Measurements from ENCODE around the gene KRT32.

Gene KRT32

DNA sequence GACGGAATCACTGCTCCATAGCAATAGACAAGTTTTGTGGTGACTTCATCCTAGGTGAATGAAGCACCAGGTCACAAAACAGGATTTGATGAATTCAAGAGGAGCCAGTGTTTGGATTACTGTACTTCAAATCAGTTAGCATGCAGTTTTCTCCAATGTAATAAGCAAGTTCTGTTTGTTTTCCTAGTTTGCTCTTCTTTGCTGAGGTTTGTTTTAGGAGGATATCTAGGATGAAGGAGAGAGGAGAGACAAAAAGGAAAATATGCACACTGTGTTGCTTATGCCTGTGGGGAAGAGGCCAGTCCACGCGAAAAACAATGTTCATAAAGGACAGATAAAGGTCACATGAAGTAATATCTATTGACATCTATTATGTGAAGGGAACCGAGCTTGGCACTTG is 51.8 kb downstream of the KRT32 start:
- Histone ChIP-seq H3K9me3 (ENCODE audit: control insufficient read depth, insufficient read depth, low read depth, low read length) (no peaks in the 10 kb centered on the region), H3K27me3 (ENCODE audit: control insufficient read depth, insufficient read depth, low read length) (no peaks in the 10 kb centered on the region), H3K4me1 (ENCODE audit: control insufficient read depth, insufficient read depth, low read length) (peaks cover 24% of the 10 kb centered on the region), H3K9ac (ENCODE audit: low read length) (no peak overlapping the region), H3K36me3 (ENCODE audit: control insufficient read depth, insufficient read depth, low read length) (no peaks in the 10 kb centered on the region), H3K4me3 (ENCODE audit: low read depth, low read length) (no peak overlapping the region), H3K27ac (ENCODE audit: low read depth, low read length) (no peak overlapping the region)

- Histone ChIP-seq H3K4me1 (ENCODE audit: control insufficient read depth, insufficient read depth, low read length) (peaks cover 24% of the 10 kb centered on the region), H3K9me3 (ENCODE audit: control insufficient read depth, insufficient read depth, low read depth, low read length) (no peaks in the 10 kb centered on the region), H3K4me3 (ENCODE audit: low read depth, low read length) (no peak overlapping the region), H3K9ac (ENCODE audit: low read length) (no peak overlapping the region), H3K27me3 (ENCODE audit: control insufficient read depth, insufficient read depth, low read length) (no peaks in the 10 kb centered on the region), H3K36me3 (ENCODE audit: control insufficient read depth, insufficient read depth, low read length) (no peaks in the 10 kb centered on the region), H3K27ac (ENCODE audit: low read depth, low read length) (no peak overlapping the region)
These were observed 53.2 kb downstream of the KRT32 start for GRCh38 chr17:41413982-41414381.

DNA sequence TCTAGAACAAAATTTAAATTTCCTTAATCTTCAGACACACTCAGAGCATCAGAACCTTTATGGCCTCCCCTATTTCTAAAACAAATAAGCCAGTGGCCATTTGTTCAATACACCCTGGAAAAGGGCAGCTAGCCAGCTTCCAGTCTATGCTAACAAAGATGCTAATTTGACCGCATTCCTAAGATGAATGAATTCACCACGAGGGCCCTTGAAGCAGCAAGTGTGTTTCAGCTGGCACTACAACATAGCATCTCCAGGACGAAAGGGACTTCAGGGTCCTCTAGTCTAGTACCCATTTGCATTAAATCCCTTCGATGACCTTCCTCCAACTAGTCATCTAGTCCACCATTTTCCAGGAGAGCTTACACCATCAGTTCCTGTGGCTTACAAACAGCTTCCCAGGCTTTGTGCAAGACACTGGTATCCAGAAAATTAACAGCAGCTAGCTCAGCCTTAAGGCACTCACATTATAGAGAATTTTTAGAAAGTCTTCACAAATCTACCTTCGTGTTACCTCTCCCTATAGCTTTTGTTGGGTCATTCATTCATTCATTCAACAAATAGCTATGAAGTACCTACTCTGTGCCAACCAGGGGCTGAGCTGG is 53.7 kb downstream of the KRT32 start:
- 0 out of 2 replicates have a peak overlapping the region, but pooled peaks have one; percentile 1 for H3K4me3 ChIP-seq (ENCODE audit: low read depth, low read length)
- H3K36me3 ChIP-seq (ENCODE audit: control insufficient read depth, insufficient read depth, low read length) = no peaks in the 10 kb centered on the region
- no peaks in the 10 kb centered on the region for H3K27me3 ChIP-seq (ENCODE audit: control insufficient read depth, insufficient read depth, low read length)
- H3K9me3 ChIP-seq (ENCODE audit: control insufficient read depth, insufficient read depth, low read depth, low read length) = no peaks in the 10 kb centered on the region
- H3K4me1 ChIP-seq (ENCODE audit: control insufficient read depth, insufficient read depth, low read length) = peaks cover 24% of the 10 kb centered on the region
- H3K27ac ChIP-seq (ENCODE audit: low read depth, low read length) = peak overlapping the region; percentile 46; the same call in 1 of the 2 replicates
- no peak overlapping the region for H3K9ac ChIP-seq (ENCODE audit: low read length)

DNA sequence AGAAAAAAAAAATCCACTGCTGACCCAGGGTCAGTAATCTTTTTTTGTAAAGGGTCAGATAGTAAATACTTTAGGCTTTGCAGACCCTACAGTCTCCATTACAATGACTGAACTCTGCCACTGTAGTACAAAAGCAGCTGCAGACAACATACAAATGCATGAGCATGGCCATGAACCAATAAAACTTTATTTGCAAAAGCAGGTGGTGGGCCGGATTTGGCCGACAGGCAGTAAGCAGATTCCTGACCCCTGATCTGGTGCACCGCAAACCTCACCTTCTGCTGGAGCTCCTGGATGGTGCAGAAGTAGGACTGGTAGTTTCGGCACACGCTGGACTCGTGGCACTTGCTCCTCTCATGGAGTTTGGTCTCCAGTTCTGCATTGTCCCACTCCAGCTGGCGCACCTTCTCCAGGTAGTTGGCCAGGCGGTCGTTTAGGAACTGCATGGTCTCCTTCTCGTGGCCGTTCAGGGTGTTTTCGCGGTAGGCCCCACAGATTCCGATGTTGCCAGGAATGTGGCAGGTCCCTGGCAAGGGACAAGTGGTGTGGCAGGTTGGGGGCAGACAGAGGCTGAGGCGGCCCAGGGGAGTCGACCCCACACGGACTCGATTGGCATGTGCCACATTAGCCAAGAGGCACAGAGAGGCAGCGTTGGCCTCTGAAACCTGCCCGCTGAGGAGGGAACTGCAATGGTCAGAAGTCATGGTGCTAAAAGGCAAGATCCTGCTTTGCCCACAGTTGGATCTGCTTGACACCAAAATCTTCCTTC is 55.9 kb downstream of the KRT32 start:
- H3K36me3 ChIP-seq (ENCODE audit: control insufficient read depth, insufficient read depth, low read length) = no peaks in the 10 kb centered on the region
- no peaks in the 10 kb centered on the region for H3K27me3 ChIP-seq (ENCODE audit: control insufficient read depth, insufficient read depth, low read length)
- H3K9ac ChIP-seq (ENCODE audit: low read length) = no peak overlapping the region
- H3K4me1 ChIP-seq (ENCODE audit: control insufficient read depth, insufficient read depth, low read length) = peaks cover 17% of the 10 kb centered on the region
- H3K4me3 ChIP-seq (ENCODE audit: low read depth, low read length) = no peak overlapping the region
- H3K27ac ChIP-seq (ENCODE audit: low read depth, low read length) = no peak overlapping the region
- no peaks in the 10 kb centered on the region for H3K9me3 ChIP-seq (ENCODE audit: control insufficient read depth, insufficient read depth, low read depth, low read length)
